A673 (cell line): ENCODE results near the gene ERCC6. TPM values are rescaled to one million over a fixed set of nuclear protein-coding genes. Genes with fewer than 3 reads are reported as not detected.

Experiments used
- BruUV-seq: library from RNA; stranded (reverse); fragments of 400-500 nt; replicated peaks from 2 replicates; lab custom pipeline; 2021; lab: Mats Ljungman, UMichigan
- CTCF ChIA-PET: fragments of 300-600 bp; sonication (Branson Sonifier 250); formaldehyde crosslinking; loops from one replicate; lab custom pipeline; 2022; ENCODE audit warnings: antibody characterized with exemption; lab: Charles Lee
- POLR2A ChIA-PET: fragments of 300-600 bp; sonication (Branson Sonifier 250); formaldehyde crosslinking; loops from one replicate; lab custom pipeline; 2022; ENCODE audit warnings: antibody characterized with exemption; ENCODE audit not compliant: low non-redundant PET; lab: Charles Lee
- DNase-seq: peaks from one replicate; pipeline ENCODE4 v3.0.0-alpha.2; 2015; ENCODE audit warnings: low spot score
- H3K27ac ChIP-seq: fragments of 200-600 bp; sonication (generic); 2 replicates; pipeline ENCODE4 v1.5.1; 2016; ENCODE audit warnings: mixed run types, low read depth, mild to moderate bottlenecking, mixed read lengths, antibody characterized with exemption, low read length; ENCODE audit not compliant: poor library complexity, severe bottlenecking
- H3K27me3 ChIP-seq: fragments of 200-600 bp; sonication (generic); replicated peaks from 2 replicates; pipeline ENCODE4 v1.6.1; 2017; ENCODE audit warnings: mixed run types, low read depth, mild to moderate bottlenecking, mixed read lengths, antibody characterized with exemption, low read length; ENCODE audit not compliant: insufficient read depth, poor library complexity
- H3K36me3 ChIP-seq: fragments of 200-600 bp; sonication (generic); 2 replicates; pipeline ENCODE4 v1.6.1; 2016; ENCODE audit warnings: mixed run types, mild to moderate bottlenecking, mixed read lengths, antibody characterized with exemption, low read length; ENCODE audit not compliant: insufficient read depth, poor library complexity, severe bottlenecking
- H3K4me1 ChIP-seq: fragments of 200-600 bp; sonication (generic); 2 replicates; pipeline ENCODE4 v1.6.1; 2017; ENCODE audit warnings: mixed run types, mild to moderate bottlenecking, mixed read lengths, antibody characterized with exemption, low read length; ENCODE audit not compliant: insufficient read depth, poor library complexity, severe bottlenecking
- H3K4me3 ChIP-seq: fragments of 200-600 bp; sonication (generic); 2 replicates; pipeline ENCODE4 v1.5.1; 2016; ENCODE audit warnings: low read depth, mixed run types, mild to moderate bottlenecking, mixed read lengths, low read length; ENCODE audit not compliant: poor library complexity, severe bottlenecking
- H3K9me3 ChIP-seq: fragments of 200-600 bp; sonication (generic); 2 replicates; pipeline ENCODE4 v1.6.1; 2016; ENCODE audit warnings: mixed run types, low read depth, mild to moderate bottlenecking, mixed read lengths, antibody characterized with exemption, low read length; ENCODE audit not compliant: poor library complexity, severe bottlenecking
- CTCF ChIP-seq: fragments of 300-800, 200-600 bp; sonication (generic); conservative IDR thresholded peaks from 2 replicates; pipeline ENCODE4 v1.5.1; 2017; ENCODE audit warnings: low read depth, mild to moderate bottlenecking, antibody characterized with exemption, low read length, moderate library complexity, mixed read lengths
- EZH2 ChIP-seq: fragments of 200-600 bp; sonication (generic); IDR thresholded peaks from 2 replicates; pipeline ENCODE4 v1.6.1; 2017; ENCODE audit warnings: borderline replicate concordance, low read depth, mild to moderate bottlenecking, mixed read lengths, antibody characterized with exemption, low read length; ENCODE audit not compliant: poor library complexity, severe bottlenecking
- intact Hi-C: fragments of 100-400 bp; cut with micrococcal nuclease; formaldehyde crosslinking; loops from one replicate; pipeline ENCODE4 v1.10.0; 2022; ENCODE audit not compliant: unreplicated experiment
- total RNA-seq: library from RNA; stranded (reverse); gene quantifications from 2 replicates; pipeline ENCODE4 v1.2.3, GENCODE V29; 2021

ERCC6 gene
- total RNA-seq, 1 experiment from 2014 or later: 11.0 TPM

GRCh38 chr10:49579621-49580020 lies 40.7 kb upstream of the ERCC6 start:
- Histone ChIP-seq H3K4me3 (no peak overlapping the region), H3K9me3 (no peaks in the 10 kb centered on the region), H3K27ac (no peak overlapping the region), H3K36me3 (no peaks in the 10 kb centered on the region), H3K27me3 (no peaks in the 10 kb centered on the region), H3K4me1 (peaks cover 10% of the 10 kb centered on the region)
- no TSS peak for BruUV-seq
- ChIA-PET POLR2A (no interaction called here), CTCF (no interaction called here)
- DNase-seq: peak; percentile 38
- TF ChIP-seq CTCF (no peak), EZH2 (no peak)
- intact Hi-C loops: no loop called here

DNA sequence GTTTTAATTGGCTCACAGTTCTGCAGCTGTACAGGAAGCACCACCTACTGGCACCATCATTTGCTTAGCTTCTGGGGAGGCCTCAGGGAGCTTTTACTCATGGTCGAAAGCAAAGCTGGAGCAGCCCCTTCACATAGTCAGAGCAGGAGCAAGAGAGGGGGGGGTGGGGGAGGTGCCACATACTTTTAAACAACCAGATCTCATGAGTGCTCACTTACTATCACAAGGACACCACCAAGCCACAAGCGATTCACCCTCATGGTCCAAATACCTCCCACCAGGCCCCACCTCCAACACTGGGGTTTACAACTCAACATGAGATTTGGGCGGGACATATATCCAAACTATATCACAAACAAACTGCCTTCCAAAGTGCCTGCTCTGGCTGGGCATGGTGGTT lies 39.5 kb upstream of the ERCC6 start:
- CTCF ChIA-PET: no interaction called here
- no TSS peak for BruUV-seq

GRCh38 chr10:49577182-49577925 lies 38.4 kb upstream of the ERCC6 start:
- no peak for DNase-seq
- CTCF ChIA-PET: no interaction called here
- POLR2A ChIA-PET: no interaction called here
- peaks cover 10% of the 10 kb centered on the region for H3K4me1 ChIP-seq
- no TSS peak for BruUV-seq
- H3K27ac ChIP-seq: no peak overlapping the region
- no peak overlapping the region for H3K4me3 ChIP-seq
- H3K9me3 ChIP-seq: no peaks in the 10 kb centered on the region
- H3K36me3 ChIP-seq: no peaks in the 10 kb centered on the region
- TF ChIP-seq EZH2 (no peak), CTCF (no peak)
- intact Hi-C loops: no loop called here
- H3K27me3 ChIP-seq: no peaks in the 10 kb centered on the region

More for the DNA sequence above, 39.5 kb upstream of the ERCC6 start:
- Histone ChIP-seq H3K9me3 (no peaks in the 10 kb centered on the region), H3K4me3 (no peak overlapping the region), H3K27me3 (no peaks in the 10 kb centered on the region), H3K4me1 (peaks cover 10% of the 10 kb centered on the region), H3K36me3 (no peaks in the 10 kb centered on the region), H3K27ac (no peak overlapping the region)
- intact Hi-C loops: no loop called here
- TF ChIP-seq CTCF (no peak), EZH2 (no peak)
- POLR2A ChIA-PET: no interaction called here
- no peak for DNase-seq
